ENCODE measurements around the gene PRRC2A. TPM values are rescaled to one million over a fixed set of nuclear protein-coding genes. Genes with fewer than 3 reads are reported as not detected.

The PRRC2A gene
- 100 to 1,000 TPM in 4 of 9 donors, 10 to 100 TPM in 5; 75.1 to 119 (median 97.4) TPM for total RNA-seq
- 100 to 1,000 TPM in 1 of 2 donors, 10 to 100 TPM in 1; 88.1 to 111 TPM for polyA plus RNA-seq
- long read RNA-seq, donor 1, partial matches to known transcripts: 7 of 7 reads
- long read RNA-seq, donor 1, other reads (novel, unspliced or antisense): 0 of 7 reads
- long read RNA-seq, donor 2, partial matches to known transcripts: 7 of 9 reads
- long read RNA-seq, donor 2, other reads (novel, unspliced or antisense): 2 of 9 reads
- long read RNA-seq, donor 3, partial matches to known transcripts: 7 of 7 reads
- long read RNA-seq, donor 3, other reads (novel, unspliced or antisense): 0 of 7 reads

DNA sequence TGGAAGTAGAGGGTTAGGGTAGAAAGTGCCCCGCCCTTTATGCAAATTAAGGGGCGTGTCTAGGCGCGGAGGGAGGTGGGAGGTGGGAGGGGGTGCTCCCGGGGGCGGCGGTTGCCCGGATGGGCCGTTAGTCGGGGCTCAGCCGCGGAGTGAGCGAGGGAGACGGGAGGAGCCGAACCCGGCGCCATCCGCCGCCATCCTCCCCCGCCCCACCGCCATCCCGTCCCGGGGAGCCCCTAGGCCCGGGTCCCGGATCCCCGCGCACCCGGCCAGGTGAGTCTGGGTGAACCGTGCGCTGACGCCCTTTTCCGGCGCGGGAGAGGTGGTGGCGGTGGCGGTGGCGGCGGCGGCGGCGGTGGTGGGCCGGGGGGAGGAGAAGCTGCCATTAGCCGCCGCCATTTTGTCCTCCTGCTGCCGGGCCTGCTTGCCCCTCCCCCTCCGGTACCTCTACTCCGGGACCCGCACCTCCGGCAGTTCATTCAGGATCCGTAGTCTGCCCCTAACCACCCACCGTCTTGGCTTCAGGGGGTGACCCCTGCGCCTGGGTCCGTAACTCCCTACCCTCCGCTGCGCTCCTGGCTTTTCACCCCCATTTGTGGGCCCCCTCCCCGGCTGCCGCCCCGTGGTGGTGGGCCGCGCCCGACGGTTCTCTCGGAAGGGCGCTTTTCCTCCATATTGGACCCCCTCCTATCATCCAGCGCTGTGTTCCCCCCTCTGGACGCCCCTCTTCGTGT lies at the start of gene PRRC2A:
TSS of gene PRRC2A (plus strand) at position 130 of the 734 bp plus-strand sequence. CDS start 2,075 bp downstream, outside the sequence.
- Histone ChIP-seq H3K27ac (peak within 1 kb of the TSS; percentile 90 to 99 (median 96)), H3K36me3 (peaks cover 4 to 35% (median 32%) of the 10 kb centered on the region in 9 donors), H3K4me1 (peaks cover 0 to 32% (median 21%) of the 10 kb centered on the region in 12 donors), H3K9me3 (no peaks in the 10 kb centered on the region), H3K27me3 (no peaks in the 10 kb centered on the region), H3K4me3 (peak within 1 kb of the TSS; percentile 52 to 97 (median 87))
- intact Hi-C loops (cut with DNase I): loop anchor here in 5 of 10 donors (1.0 to 5.0 kb wide), 3 partner anchors 32 to 45 kb away; partner anchors contain the start of genes BAG6 (in 3 of the 5) and APOM (in 1 of the 5)
- 0 to 1% (median 1%) methylated on average over 26 to 67 of the region's 67 CpGs for WGBS, 4 donors
- TF ChIP-seq, protein P1, sequence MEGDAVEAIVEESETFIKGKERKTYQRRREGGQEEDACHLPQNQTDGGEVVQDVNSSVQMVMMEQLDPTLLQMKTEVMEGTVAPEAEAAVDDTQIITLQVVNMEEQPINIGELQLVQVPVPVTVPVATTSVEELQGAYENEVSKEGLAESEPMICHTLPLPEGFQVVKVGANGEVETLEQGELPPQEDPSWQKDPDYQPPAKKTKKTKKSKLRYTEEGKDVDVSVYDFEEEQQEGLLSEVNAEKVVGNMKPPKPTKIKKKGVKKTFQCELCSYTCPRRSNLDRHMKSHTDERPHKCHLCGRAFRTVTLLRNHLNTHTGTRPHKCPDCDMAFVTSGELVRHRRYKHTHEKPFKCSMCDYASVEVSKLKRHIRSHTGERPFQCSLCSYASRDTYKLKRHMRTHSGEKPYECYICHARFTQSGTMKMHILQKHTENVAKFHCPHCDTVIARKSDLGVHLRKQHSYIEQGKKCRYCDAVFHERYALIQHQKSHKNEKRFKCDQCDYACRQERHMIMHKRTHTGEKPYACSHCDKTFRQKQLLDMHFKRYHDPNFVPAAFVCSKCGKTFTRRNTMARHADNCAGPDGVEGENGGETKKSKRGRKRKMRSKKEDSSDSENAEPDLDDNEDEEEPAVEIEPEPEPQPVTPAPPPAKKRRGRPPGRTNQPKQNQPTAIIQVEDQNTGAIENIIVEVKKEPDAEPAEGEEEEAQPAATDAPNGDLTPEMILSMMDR (IDR thresholded peaks at IDR 0.05): no peak
- peak; percentile 23 to 57 for TF ChIP-seq POLR2A (IDR thresholded peaks at IDR 0.05)
- DNase-seq (peak in 4 of 5 donors; percentile 81 to 95 (median 82)), ATAC-seq (peak in 3 of 4 donors; percentile 16 to 93 (median 60))

DNA sequence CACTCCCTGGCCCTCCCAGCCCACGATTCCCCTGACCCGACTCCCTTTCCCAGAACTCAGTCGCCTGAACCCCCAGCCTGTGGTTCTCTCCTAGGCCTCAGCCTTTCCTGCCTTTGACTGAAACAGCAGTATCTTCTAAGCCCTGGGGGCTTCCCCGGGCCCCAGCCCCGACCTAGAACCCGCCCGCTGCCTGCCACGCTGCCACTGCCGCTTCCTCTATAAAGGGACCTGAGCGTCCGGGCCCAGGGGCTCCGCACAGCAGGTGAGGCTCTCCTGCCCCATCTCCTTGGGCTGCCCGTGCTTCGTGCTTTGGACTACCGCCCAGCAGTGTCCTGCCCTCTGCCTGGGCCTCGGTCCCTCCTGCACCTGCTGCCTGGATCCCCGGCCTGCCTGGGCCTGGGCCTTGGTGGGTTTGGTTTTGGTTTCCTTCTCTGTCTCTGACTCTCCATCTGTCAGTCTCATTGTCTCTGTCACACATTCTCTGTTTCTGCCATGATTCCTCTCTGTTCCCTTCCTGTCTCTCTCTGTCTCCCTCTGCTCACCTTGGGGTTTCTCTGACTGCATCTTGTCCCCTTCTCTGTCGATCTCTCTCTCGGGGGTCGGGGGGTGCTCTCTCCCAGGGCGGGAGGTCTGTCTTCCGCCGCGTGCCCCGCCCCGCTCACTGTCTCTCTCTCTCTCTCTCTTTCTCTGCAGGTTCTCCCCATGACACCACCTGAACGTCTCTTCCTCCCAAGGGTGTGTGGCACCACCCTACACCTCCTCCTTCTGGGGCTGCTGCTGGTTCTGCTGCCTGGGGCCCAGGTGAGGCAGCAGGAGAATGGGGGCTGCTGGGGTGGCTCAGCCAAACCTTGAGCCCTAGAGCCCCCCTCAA lies 48.2 kb upstream of the PRRC2A start, which contains the start of gene LTA:
TSS of gene LTA (plus strand) at position 249 of the 871 bp plus-strand sequence. CDS start at position 703, 454 bp downstream.
- DNase-seq: no peak
- intact Hi-C loops (cut with DNase I): no loop called here
- H3K4me3 ChIP-seq: peak within 1 kb of the TSS in 2 of 12 donors; percentile 12 to 46
- peaks cover 0 to 45% (median 3%) of the 10 kb centered on the region in 12 donors for H3K4me1 ChIP-seq
- TF ChIP-seq, protein P1 (IDR thresholded peaks at IDR 0.05): no peak
- TF ChIP-seq POLR2A (IDR thresholded peaks at IDR 0.05): no peak
- no peaks in the 10 kb centered on the region for H3K9me3 ChIP-seq
- H3K36me3 ChIP-seq: peaks cover 0 to 4% (median 0%) of the 10 kb centered on the region in 9 donors
- 88 to 95% (median 90%) methylated on average over 27 of the region's 27 CpGs for WGBS, 4 donors
- peak within 1 kb of the TSS in 1 of 12 donors; percentile 73 for H3K27ac ChIP-seq
- no peak for ATAC-seq
- no peaks in the 10 kb centered on the region for H3K27me3 ChIP-seq

DNA sequence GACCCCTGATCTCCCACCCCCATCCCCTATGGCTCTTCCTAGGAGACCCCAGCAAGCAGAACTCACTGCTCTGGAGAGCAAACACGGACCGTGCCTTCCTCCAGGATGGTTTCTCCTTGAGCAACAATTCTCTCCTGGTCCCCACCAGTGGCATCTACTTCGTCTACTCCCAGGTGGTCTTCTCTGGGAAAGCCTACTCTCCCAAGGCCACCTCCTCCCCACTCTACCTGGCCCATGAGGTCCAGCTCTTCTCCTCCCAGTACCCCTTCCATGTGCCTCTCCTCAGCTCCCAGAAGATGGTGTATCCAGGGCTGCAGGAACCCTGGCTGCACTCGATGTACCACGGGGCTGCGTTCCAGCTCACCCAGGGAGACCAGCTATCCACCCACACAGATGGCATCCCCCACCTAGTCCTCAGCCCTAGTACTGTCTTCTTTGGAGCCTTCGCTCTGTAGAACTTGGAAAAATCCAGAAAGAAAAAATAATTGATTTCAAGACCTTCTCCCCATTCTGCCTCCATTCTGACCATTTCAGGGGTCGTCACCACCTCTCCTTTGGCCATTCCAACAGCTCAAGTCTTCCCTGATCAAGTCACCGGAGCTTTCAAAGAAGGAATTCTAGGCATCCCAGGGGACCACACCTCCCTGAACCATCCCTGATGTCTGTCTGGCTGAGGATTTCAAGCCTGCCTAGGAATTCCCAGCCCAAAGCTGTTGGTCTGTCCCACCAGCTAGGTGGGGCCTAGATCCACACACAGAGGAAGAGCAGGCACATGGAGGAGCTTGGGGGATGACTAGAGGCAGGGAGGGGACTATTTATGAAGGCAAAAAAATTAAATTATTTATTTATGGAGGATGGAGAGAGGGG lies 47.0 kb upstream of the PRRC2A start:
- Histone ChIP-seq H3K4me3 (no peak overlapping the region), H3K27me3 (no peaks in the 10 kb centered on the region), H3K36me3 (peaks cover 0 to 10% (median 0%) of the 10 kb centered on the region in 9 donors), H3K9me3 (no peaks in the 10 kb centered on the region), H3K27ac (peak overlapping the region in 1 of 12 donors; percentile 73), H3K4me1 (peaks cover 0 to 47% (median 3%) of the 10 kb centered on the region in 12 donors)
- no peak for TF ChIP-seq POLR2A (IDR thresholded peaks at IDR 0.05)
- no peak for ATAC-seq
- WGBS, 4 donors: 87 to 93% (median 88%) methylated on average over 9 of the region's 9 CpGs
- intact Hi-C loops (cut with DNase I): no loop called here
- DNase-seq: no peak
